Dendritic cell treated with granulocyte-macrophage colony-stimulating factor and Interleukin-4, amounts not matched to agents 40 ng/mL and 50 ng/mL, for 4 days (primary cell): ENCODE measurements around the gene DYNLL2.
"Not testable (repeated sequence)": the region's sequence is repeated elsewhere in the genome, so short reads cannot be mapped to it uniquely, and the experiment has no call there.

Source experiments
- H3K27ac Mint-ChIP-seq: one replicate; pipeline ENCODE4 v1.8.0; 2022; ENCODE audit warnings: mild to moderate bottlenecking, mixed read lengths
- H3K27me3 Mint-ChIP-seq: one replicate; pipeline ENCODE4 v1.8.0; 2022; ENCODE audit warnings: mild to moderate bottlenecking, mixed read lengths
- H3K36me3 Mint-ChIP-seq: one replicate; pipeline ENCODE4 v1.8.0; 2022; ENCODE audit warnings: low read depth, mixed read lengths
- H3K4me1 Mint-ChIP-seq: one replicate; pipeline ENCODE4 v1.8.0; 2022; ENCODE audit warnings: low read depth, mixed read lengths
- H3K4me3 Mint-ChIP-seq: one replicate; pipeline ENCODE4 v1.8.0; 2022; ENCODE audit warnings: mild to moderate bottlenecking, moderate library complexity, mixed read lengths
- H3K9me3 Mint-ChIP-seq: one replicate; pipeline ENCODE4 v1.8.0; 2022; ENCODE audit warnings: mixed read lengths
- intact Hi-C: fragments of 100-400 bp; cut with micrococcal nuclease; formaldehyde crosslinking; loops from one replicate; pipeline ENCODE4 v1.15.0; 2022

The DYNLL2 gene

DNA sequence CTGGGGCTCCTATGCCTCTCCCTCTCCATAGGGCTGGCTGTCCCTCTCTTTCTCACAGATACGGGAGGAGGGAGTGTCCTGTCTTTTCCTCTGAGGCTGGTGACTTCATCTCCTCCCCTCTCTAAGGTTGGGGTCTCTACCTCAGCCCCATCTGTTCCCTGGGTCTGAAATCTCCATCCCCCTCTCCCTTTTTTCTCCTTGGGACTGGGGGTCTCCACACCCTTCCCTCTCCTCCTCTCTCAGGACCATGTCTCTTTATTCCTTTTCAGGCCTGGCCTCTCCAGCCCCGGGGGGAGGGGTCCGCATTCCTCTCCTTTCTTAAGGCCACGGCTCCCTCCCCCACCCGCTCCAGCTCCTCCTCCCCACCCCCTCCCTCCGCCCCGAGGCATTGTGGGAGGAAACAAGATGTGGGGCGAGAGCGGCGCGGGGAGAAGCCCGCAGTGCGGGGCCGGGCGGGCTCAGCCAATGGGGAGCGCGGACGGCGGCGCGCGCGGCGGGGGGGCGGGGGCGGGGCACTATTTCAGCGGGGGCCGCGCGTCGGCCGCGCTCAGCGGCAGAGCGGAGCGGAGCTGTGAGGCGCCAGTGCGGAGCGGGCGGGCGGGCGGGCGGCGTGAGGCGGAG is at the start of gene DYNLL2:
Gene DYNLL2 (plus strand): TSS at position 550 of the 621 bp plus-strand sequence. CDS start 3,672 bp downstream, outside the sequence.
- peaks cover 32% of the 10 kb centered on the region for H3K4me1 Mint-ChIP-seq
- peak within 1 kb of the TSS; percentile 82 for H3K27ac Mint-ChIP-seq
- peak within 1 kb of the TSS; percentile 82 for H3K4me3 Mint-ChIP-seq
- peaks cover 20% of the 10 kb centered on the region for H3K36me3 Mint-ChIP-seq
- peaks cover 15% of the 10 kb centered on the region for H3K27me3 Mint-ChIP-seq
- no peaks in the 10 kb centered on the region for H3K9me3 Mint-ChIP-seq
- intact Hi-C loops = no loop called here

DNA sequence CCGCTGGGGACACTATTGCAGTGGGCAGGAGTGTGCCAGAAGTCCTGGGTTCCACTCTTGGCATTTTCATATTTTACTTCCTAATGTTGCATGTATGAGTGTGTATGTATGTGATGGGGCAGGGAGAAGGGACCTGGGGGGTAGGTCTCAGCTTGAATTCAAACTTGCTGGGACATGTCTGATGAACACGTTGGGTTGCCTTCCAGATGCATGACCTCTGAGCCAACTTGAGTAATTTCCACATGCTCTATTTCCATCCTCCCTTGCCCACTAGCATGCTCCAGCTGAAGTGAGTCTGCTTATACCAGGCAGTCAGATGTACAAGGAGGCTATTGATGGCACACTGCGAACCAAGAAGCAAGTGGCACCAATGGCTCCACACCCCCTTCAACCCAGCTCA is 43.2 kb upstream of the DYNLL2 start:
- Mint-ChIP-seq H3K4me1 (no peaks in the 10 kb centered on the region), H3K4me3 (no peak overlapping the region)

DNA sequence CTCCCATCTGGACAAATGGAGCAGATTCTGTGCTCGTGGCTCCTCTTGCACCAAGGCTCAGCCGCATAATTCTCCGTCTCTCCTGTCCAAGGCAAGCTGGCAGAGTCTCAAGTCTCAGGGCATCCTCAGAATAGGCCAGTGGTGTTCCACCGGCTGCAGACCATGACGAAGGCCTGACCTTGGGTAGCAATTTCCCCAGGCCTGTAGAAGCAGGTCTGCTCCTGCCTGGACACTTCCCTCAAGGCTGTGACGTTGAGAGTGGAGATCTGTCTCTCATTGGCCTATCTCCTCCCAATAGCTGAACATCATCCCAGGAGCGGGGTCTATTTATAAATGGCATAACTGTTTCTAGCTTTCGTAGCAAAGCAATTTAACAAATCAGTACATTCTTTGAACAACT is 42.8 kb upstream of the DYNLL2 start:
- Mint-ChIP-seq H3K9me3 (no peaks in the 10 kb centered on the region), H3K36me3 (no peaks in the 10 kb centered on the region), H3K4me1 (no peaks in the 10 kb centered on the region), H3K27ac (no peak overlapping the region), H3K27me3 (peaks cover 27% of the 10 kb centered on the region), H3K4me3 (no peak overlapping the region)
- intact Hi-C loops = no loop called here

More for the DNA sequence above, 43.2 kb upstream of the DYNLL2 start:
- intact Hi-C loops = no loop called here
- H3K27ac Mint-ChIP-seq = no peak overlapping the region
- H3K27me3 Mint-ChIP-seq = peaks cover 25% of the 10 kb centered on the region
- H3K9me3 Mint-ChIP-seq = no peaks in the 10 kb centered on the region
- H3K36me3 Mint-ChIP-seq = no peaks in the 10 kb centered on the region

- Mint-ChIP-seq H3K4me3 (no peak overlapping the region), H3K27me3 (peaks cover 28% of the 10 kb centered on the region), H3K27ac (no peak overlapping the region), H3K4me1 (no peaks in the 10 kb centered on the region), H3K9me3 (no peaks in the 10 kb centered on the region), H3K36me3 (no peaks in the 10 kb centered on the region)
- intact Hi-C loops = no loop called here
Observed at GRCh38 chr17:58041161-58041560, 42.1 kb upstream of the DYNLL2 start.

- no peak overlapping the region for H3K4me3 Mint-ChIP-seq
- H3K36me3 Mint-ChIP-seq = no peaks in the 10 kb centered on the region
- intact Hi-C loops = no loop called here
- H3K4me1 Mint-ChIP-seq = no peaks in the 10 kb centered on the region
- no peak overlapping the region for H3K27ac Mint-ChIP-seq
- H3K27me3 Mint-ChIP-seq = peaks cover 25% of the 10 kb centered on the region
- H3K9me3 Mint-ChIP-seq = no peaks in the 10 kb centered on the region
Observed at GRCh38 chr17:58043221-58044181, 39.7 kb upstream of the DYNLL2 start.

- H3K36me3 Mint-ChIP-seq, intact Hi-C loops, H3K4me1 Mint-ChIP-seq, H3K9me3 Mint-ChIP-seq, H3K4me3 Mint-ChIP-seq, H3K27ac Mint-ChIP-seq: not testable (repeated sequence)
- peaks cover 23% of the 10 kb centered on the region for H3K27me3 Mint-ChIP-seq
Observed at GRCh38 chr17:58044256-58044655, 39.0 kb upstream of the DYNLL2 start.

GRCh38 chr17:58046239-58047094 is 36.8 kb upstream of the DYNLL2 start:
- Mint-ChIP-seq H3K9me3 (no peaks in the 10 kb centered on the region), H3K4me1 (peaks cover 6% of the 10 kb centered on the region), H3K27me3 (peaks cover 15% of the 10 kb centered on the region), H3K27ac (no peak overlapping the region), H3K4me3 (no peak overlapping the region), H3K36me3 (no peaks in the 10 kb centered on the region)
- intact Hi-C loops = no loop called here

- Mint-ChIP-seq H3K4me1 (peaks cover 9% of the 10 kb centered on the region), H3K27ac (no peak overlapping the region), H3K4me3 (no peak overlapping the region), H3K27me3 (peaks cover 11% of the 10 kb centered on the region), H3K36me3 (no peaks in the 10 kb centered on the region), H3K9me3 (no peaks in the 10 kb centered on the region)
- intact Hi-C loops = no loop called here
Observed at GRCh38 chr17:58047376-58048150, 35.7 kb upstream of the DYNLL2 start.

DNA sequence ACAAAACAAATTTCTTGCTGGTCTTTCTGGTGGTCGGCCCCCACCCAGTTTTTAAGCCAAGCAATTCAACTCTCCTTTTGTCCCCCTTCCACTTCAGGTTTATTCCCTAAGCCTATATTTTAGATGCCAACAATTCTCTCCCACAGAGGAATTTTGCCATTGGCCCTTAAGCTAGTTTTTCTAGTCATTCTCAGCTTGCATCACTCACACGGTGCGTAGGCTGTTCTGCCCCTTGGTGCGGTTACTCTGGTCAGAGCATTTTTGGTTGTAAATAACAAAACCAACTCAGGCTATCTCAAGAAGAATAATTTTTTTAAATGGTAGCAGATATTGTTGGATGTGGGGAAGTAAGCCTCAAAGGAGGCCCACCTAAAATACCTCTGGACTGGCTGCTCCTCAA is 33.7 kb upstream of the DYNLL2 start:
- Mint-ChIP-seq H3K4me3 (no peak overlapping the region), H3K36me3 (no peaks in the 10 kb centered on the region), H3K27ac (no peak overlapping the region), H3K9me3 (no peaks in the 10 kb centered on the region), H3K27me3 (peaks cover 17% of the 10 kb centered on the region), H3K4me1 (peaks cover 9% of the 10 kb centered on the region)
- intact Hi-C loops = no loop called here

- no peak overlapping the region for H3K27ac Mint-ChIP-seq
- no peaks in the 10 kb centered on the region for H3K36me3 Mint-ChIP-seq
- peaks cover 18% of the 10 kb centered on the region for H3K27me3 Mint-ChIP-seq
- peaks cover 9% of the 10 kb centered on the region for H3K4me1 Mint-ChIP-seq
- H3K9me3 Mint-ChIP-seq = no peaks in the 10 kb centered on the region
- H3K4me3 Mint-ChIP-seq = no peak overlapping the region
- intact Hi-C loops = no loop called here
Observed at GRCh38 chr17:58050966-58051365, 32.3 kb upstream of the DYNLL2 start.

DNA sequence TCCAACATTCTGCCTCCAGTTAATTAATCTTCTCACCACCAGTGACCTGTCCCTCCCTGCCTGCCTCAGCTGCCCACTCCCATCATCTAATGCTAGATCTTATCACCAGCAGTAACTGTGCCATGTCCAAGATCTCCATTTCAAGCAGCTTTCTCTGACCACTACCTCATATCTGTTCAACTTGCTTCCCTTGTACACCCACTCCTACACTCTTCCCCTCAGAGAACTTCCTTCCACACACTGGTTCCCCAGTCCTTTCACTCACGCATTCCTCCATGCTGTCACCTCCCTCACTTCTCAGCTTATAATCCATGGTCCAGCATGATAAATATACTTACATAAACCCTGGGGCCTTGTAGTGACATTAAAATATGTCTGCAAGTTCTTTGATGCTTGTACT is 31.8 kb upstream of the DYNLL2 start:
- Mint-ChIP-seq H3K9me3 (no peaks in the 10 kb centered on the region), H3K27me3 (peaks cover 16% of the 10 kb centered on the region), H3K4me1 (peaks cover 9% of the 10 kb centered on the region), H3K27ac (no peak overlapping the region), H3K4me3 (no peak overlapping the region), H3K36me3 (no peaks in the 10 kb centered on the region)
- intact Hi-C loops = no loop called here

GRCh38 chr17:58052407-58052806 is 30.8 kb upstream of the DYNLL2 start:
- Mint-ChIP-seq H3K27ac (no peak overlapping the region), H3K27me3 (peaks cover 17% of the 10 kb centered on the region), H3K4me3 (no peak overlapping the region), H3K9me3 (no peaks in the 10 kb centered on the region), H3K4me1 (peaks cover 9% of the 10 kb centered on the region), H3K36me3 (no peaks in the 10 kb centered on the region)
- intact Hi-C loops = no loop called here

GRCh38 chr17:58052945-58053715 is 30.1 kb upstream of the DYNLL2 start:
- Mint-ChIP-seq H3K4me1 (peaks cover 9% of the 10 kb centered on the region), H3K9me3 (no peaks in the 10 kb centered on the region), H3K27me3 (peaks cover 19% of the 10 kb centered on the region), H3K36me3 (no peaks in the 10 kb centered on the region), H3K27ac (no peak overlapping the region), H3K4me3 (no peak overlapping the region)
- intact Hi-C loops = no loop called here
